K562 (cell line): Measurements from ENCODE around the gene TSSK2. TPM values are rescaled to one million over a fixed set of nuclear protein-coding genes. Genes with fewer than 3 reads are reported as not detected.
A peak's percentile ranks its signal among the peaks of the same experiment; 100 is the strongest.

Experiments used
- ARID1B ChIP-seq: fragments of 450-650 bp; IDR thresholded peaks from 2 replicates; pipeline ENCODE4 v1.6.1; 2016; ENCODE audit warnings: antibody characterized with exemption, mild to moderate bottlenecking, inconsistent platforms
- ATF1 ChIP-seq, 2 experiments: fragments of 450-650 bp in 1 of 2; IDR thresholded peaks; 2 replicates each; pipeline ENCODE4 v1.6.1; 2016; ENCODE audit warnings: missing compliant biosample characterization in 1 of 2, missing genetic modification characterization in 1 of 2
- BRF1 ChIP-seq: IDR thresholded peaks from 3 replicates; pipeline ENCODE4 v1.6.1; 2011; ENCODE audit warnings: borderline replicate concordance, mild to moderate bottlenecking; ENCODE audit not compliant: insufficient read length; ENCODE audit errors: extremely low read depth
- CTCF ChIP-seq, 3 experiments: IDR thresholded peaks in 2 of 3; conservative IDR thresholded peaks in 1 of 3; 2 replicates each; pipeline ENCODE4 v1.5.1; 2011 to 2012; ENCODE audit warnings: low read length in 3 of 3, mild to moderate bottlenecking in 3 of 3, control low read depth in 2 of 3, improper control_type of control experiment in 1 of 3, inconsistent platforms in 1 of 3, low read depth in 1 of 3, mixed read lengths in 1 of 3, moderate library complexity in 1 of 3; ENCODE audit not compliant: insufficient read depth in 2 of 3
- FOSL1 ChIP-seq: fragments of 200-800 bp; sonication (Bioruptor generic); conservative IDR thresholded peaks from 2 replicates; pipeline ENCODE4 v1.6.1; 2016; ENCODE audit warnings: missing genetic modification characterization, missing compliant biosample characterization
- GTF2A2 ChIP-seq: IDR thresholded peaks from 2 replicates; pipeline ENCODE4 v1.6.1; 2016; ENCODE audit warnings: mild to moderate bottlenecking, missing genetic modification characterization, missing compliant biosample characterization
- HMG20B ChIP-seq: fragments of 250-450 bp; sonication (Bioruptor Pico); IDR thresholded peaks from 2 replicates; pipeline ENCODE4 v1.5.0; 2021; ENCODE audit warnings: mild to moderate bottlenecking
- HMGN3 ChIP-seq: IDR thresholded peaks from 2 replicates; pipeline ENCODE4 v1.6.1; 2011; ENCODE audit warnings: borderline replicate concordance, low read depth, mild to moderate bottlenecking, mixed read lengths, low read length; ENCODE audit not compliant: insufficient read length; ENCODE audit errors: extremely low read depth
- KLF6 ChIP-seq: fragments of 250-450 bp; sonication (Bioruptor Pico); IDR thresholded peaks from 2 replicates; pipeline ENCODE4 v1.4.0; 2020; ENCODE audit warnings: mild to moderate bottlenecking, moderate library complexity, borderline replicate concordance
- MXD1 ChIP-seq: fragments of 250-450 bp; sonication (Bioruptor Pico); IDR thresholded peaks from 2 replicates; pipeline ENCODE4 v1.8.0; 2021; ENCODE audit warnings: borderline replicate concordance, mild to moderate bottlenecking, moderate library complexity; ENCODE audit not compliant: poor library complexity, severe bottlenecking
- NR2F6 ChIP-seq: fragments of 450-650 bp; formaldehyde crosslinking; IDR thresholded peaks from 2 replicates; pipeline ENCODE4 v1.4.0; 2020; ENCODE audit warnings: mild to moderate bottlenecking
- NUFIP1 ChIP-seq: fragments of 450-650 bp; IDR thresholded peaks from 2 replicates; pipeline ENCODE4 v1.6.1; 2018; ENCODE audit not compliant: partially characterized antibody
- PRDM10 ChIP-seq: fragments of 450-650 bp; IDR thresholded peaks from 2 replicates; pipeline ENCODE4 v1.6.1; 2018; ENCODE audit not compliant: partially characterized antibody
- RBM22 ChIP-seq: fragments of 200-400 bp; formaldehyde crosslinking; IDR thresholded peaks from 2 replicates; pipeline ENCODE4 v1.6.1; 2018; ENCODE audit warnings: low read length, low read depth; ENCODE audit not compliant: poor library complexity, severe bottlenecking
- SIRT6 ChIP-seq: IDR thresholded peaks from one replicate; pipeline ENCODE4 v1.6.1; 2012; ENCODE audit warnings: low read depth, mild to moderate bottlenecking, control low read depth, inconsistent platforms, low read length, moderate library complexity
- SMARCC2 ChIP-seq: fragments of 450-650 bp; IDR thresholded peaks from 2 replicates; pipeline ENCODE4 v1.6.1; 2017; ENCODE audit warnings: antibody characterized with exemption, moderate library complexity, mild to moderate bottlenecking, low read depth
- XRCC4 ChIP-seq: IDR thresholded peaks from one replicate; pipeline ENCODE4 v1.6.1; 2011; ENCODE audit not compliant: insufficient read depth, insufficient read length; ENCODE audit errors: extremely low read depth
- ZBTB33 ChIP-seq: sonication (generic); formaldehyde crosslinking; IDR thresholded peaks from 2 replicates; pipeline ENCODE4 v1.8.1; 2023; ENCODE audit warnings: mild to moderate bottlenecking, missing genetic modification reagents
- ZNF311 ChIP-seq: fragments of 250-450 bp; sonication (Bioruptor Pico); IDR thresholded peaks from 2 replicates; pipeline ENCODE4 v1.4.0; 2020; ENCODE audit warnings: mild to moderate bottlenecking, moderate library complexity
- ZNF583 ChIP-seq: fragments of 250-450 bp; sonication (Bioruptor Pico); IDR thresholded peaks from 2 replicates; pipeline ENCODE4 v1.4.0; 2020
- polyA plus RNA-seq, 8 experiments: library from polyadenylated mRNA; depleted of rRNA in 4 of 8; stranded (reverse) in 5 of 8; unstranded in 3 of 8; fragments of >200 nt; fragmentation: Nextera tagmentation in 2 of 8; fragmentation: Illumina TruSeq in 1 of 8; extraction: Ambion mirVana in 2 of 8; extraction: Trizol in 1 of 8; gene quantifications; 2 replicates each; pipeline versions ENCODE4 v1.2.1 to v1.2.3, GENCODE V29; 2011 to 2014; ENCODE audit warnings: inconsistent platforms in 1 of 8, missing spikeins in 1 of 8
- total RNA-seq, 7 experiments: library from RNA; depleted of rRNA in 6 of 7; stranded (reverse); fragments of >200 nt in 6 of 7; fragmentation: Illumina TruSeq in 2 of 7; extraction: Trizol in 2 of 7; gene quantifications; 2 replicates each; pipeline versions ENCODE4 v1.2.1 to v1.2.3, GENCODE V29; 2011 to 2021; ENCODE audit warnings: low replicate concordance in 1 of 7

TSSK2 gene
- total and polyA plus RNA-seq, 9 of the 15 experiments (the other 6 are each of a cell fraction or from before 2014, with no cell fraction given), result 0.04 TPM; not detected in 8

GRCh38 chr22:19176732-19177131, 45.6 kb downstream of the TSSK2 start (continued):
- TF ChIP-seq PRDM10, result no peak
- TF ChIP-seq ATF1 (CRISPR knock-in tag; IDR thresholded peaks at IDR 0.05), result no peak
- TF ChIP-seq ATF1 (tag; IDR thresholded peaks at IDR 0.05), result no peak
- no peak for TF ChIP-seq HMG20B (CRISPR knock-in tag)
- TF ChIP-seq SIRT6, result peak; percentile 34
- no peak for TF ChIP-seq RBM22
- no peak for TF ChIP-seq XRCC4
- no peak for TF ChIP-seq ZNF311 (CRISPR knock-in tag)
- TF ChIP-seq GTF2A2, result no peak
- TF ChIP-seq KLF6 (CRISPR knock-in tag), result no peak
- no peak for TF ChIP-seq CTCF (IDR thresholded peaks at IDR 0.05 in 2 of 3, conservative IDR thresholded peaks at IDR 0.05 in 1 of 3; ENCODE audit: insufficient read depth in 2 of 3, low read depth in 1 of 3, low read length in 3 of 3)
- TF ChIP-seq NR2F6 (CRISPR knock-in tag), result peak; percentile 84
- TF ChIP-seq HMGN3, result no peak
- no peak for TF ChIP-seq NUFIP1
- TF ChIP-seq BRF1, result no peak
- TF ChIP-seq SMARCC2, result no peak
- 0 out of 2 replicates have a peak, but pooled peaks have one; percentile 44 for TF ChIP-seq ZNF583
- TF ChIP-seq ZBTB33 (CRISPR knock-in tag), result no peak
- no peak for TF ChIP-seq ARID1B
- no peak for TF ChIP-seq FOSL1 (tag)
- no peak for TF ChIP-seq MXD1
